NCI-H748 treated with DMSO at 0.1 percent for 48 hours (cell line): Measurements from ENCODE around the gene COL7A1.

Experiments used
- DNase-seq: peaks from one replicate; lab custom pipeline; 2025; lab: John Stamatoyannopoulos, UW

Gene COL7A1

DNA sequence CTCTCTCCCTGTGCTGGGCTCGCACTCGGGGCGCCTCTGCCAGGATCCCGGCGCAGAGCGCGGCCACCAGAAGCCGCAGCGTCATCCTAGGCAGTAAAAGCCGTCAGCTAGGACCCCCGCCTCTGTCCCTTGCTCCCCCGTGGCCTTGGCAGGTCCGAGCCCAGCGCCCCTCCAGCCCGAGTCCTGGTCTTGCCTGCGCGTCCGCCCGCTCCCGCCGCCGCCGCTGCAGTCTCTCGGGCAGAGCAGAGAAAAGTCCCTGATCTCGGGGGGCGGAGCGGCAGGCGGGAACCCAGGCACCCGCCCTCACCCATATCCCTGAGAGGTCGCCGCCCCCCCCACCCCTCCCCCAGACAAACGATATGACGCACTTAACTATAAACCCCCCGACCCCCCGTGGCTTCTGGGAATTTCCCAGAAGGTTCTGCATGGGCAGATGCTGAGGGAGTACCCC is at the start of gene COL7A1:
Gene COL7A1, minus strand, starts transcription at position 255 of the 451 bp plus-strand sequence. Its CDS starts 170 bp downstream, at position 85.
- no peak for DNase-seq

DNA sequence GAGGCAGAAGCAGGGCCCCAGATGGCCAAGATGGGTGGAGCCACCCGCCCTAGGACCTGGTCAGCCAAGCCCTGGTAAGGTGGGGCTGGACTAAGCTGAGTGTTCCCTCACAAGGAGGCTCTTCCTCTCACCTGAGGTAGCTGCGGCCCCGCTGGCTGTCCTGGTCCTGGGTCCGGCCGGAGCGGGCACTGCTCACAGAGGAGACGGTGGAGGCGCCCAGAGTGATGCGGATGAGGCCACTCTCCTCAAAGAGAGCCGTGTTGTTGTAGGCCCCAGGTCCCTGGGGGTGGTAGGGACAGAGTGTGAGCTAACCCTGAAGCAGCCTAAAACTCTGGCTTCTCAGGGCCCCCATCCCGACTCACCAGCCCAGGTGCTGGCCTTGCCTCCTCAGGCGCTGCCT is 47.5 kb upstream of the COL7A1 start:
- no peak for DNase-seq

DNA sequence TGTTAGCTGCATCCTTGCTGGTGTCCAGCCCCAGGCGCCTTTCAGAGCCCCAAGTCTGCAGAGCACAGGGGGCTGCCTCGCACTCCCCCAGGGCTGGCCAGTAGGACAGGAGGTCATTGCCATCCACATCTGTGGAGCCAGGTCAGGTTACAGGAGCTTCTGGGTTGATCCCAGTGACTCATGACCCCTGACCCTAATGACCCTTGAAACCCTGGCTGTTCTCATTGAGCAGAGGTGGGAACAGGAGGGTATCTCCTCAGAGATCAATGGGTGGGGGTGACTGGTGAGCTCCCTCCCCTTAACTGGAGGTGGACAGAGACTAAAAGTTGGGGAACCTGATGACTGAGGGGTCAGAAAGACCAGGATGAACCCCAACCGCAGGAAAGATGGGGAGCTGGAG is 46.3 kb upstream of the COL7A1 start:
- no peak for DNase-seq

DNA sequence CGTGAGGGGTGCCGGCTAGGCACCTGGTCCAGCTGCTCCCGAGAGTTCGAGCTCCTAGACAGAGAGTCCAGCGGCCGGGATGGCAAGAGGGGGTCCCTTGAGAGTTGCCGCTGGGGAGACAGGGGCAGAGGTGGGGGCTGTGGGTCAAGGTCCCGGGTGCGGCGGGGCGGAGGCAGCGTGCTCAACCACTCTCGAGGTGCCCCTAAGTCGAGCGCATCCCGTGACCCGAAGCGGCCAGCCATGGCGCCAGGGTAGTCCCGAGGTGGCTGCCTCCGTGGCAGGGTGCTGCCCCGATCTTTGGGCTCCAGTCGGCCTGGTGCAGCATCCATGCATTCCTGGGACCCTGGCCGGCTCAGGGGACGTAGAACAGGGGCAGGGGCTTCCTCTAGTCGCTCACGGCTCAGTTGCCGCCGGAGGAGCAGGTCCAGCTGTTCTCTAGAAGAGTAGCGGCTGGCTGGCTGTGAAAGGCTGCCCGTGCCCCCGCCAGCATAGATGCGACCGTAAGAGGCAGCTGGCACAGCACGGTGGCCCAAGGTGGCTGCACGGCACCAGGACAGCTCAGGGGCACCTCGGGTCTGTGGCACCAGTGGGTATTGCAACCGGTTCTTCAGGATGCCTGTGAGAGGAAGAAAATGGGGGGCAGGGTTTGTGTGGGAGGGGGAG is 44.9 kb upstream of the COL7A1 start:
- DNase-seq = no peak

DNA sequence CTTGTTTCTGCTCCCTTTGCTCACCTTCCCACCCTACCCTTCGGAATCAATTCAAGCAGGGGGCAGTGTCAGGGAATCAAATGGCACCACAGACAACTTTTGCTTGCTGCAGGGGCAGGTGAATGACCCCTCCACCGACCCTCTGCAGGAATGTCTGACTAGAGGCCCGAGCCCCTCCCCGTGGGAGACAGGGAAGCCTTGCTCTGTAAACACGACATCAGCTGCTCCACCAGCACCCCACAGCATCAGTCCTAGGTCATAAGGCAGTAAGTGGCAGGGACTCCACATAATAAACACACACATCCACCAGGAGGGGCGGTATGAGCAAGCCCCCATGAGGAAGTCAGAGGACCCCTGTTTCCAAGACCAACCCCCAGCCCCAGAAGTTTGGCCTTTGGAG is 42.2 kb upstream of the COL7A1 start:
- no peak for DNase-seq

DNA sequence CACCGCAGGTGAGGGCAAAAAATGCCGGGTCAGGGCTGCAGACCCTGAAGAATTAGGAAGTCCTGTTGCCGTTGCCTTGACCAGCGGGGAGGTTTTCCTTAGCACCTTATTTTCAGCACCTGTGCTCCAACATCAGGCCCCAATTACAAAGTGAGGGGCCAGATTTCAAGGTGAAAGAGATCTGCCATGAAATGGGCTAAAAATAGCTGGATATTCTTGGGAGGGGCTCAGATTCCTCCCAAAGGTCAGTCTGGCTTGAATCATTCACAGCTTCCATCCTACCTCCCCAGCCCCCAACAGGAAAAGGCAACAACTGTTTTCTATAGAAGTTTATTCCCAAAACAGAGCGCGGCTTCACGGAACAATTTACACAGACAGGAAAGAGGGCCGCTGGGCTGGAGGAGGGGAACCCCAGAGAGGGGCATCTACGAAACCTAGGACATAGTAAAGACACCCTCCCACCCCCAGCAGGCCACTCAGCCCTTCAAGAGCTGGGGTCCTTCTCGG is 41.1 kb upstream of the COL7A1 start:
- DNase-seq = no peak

DNA sequence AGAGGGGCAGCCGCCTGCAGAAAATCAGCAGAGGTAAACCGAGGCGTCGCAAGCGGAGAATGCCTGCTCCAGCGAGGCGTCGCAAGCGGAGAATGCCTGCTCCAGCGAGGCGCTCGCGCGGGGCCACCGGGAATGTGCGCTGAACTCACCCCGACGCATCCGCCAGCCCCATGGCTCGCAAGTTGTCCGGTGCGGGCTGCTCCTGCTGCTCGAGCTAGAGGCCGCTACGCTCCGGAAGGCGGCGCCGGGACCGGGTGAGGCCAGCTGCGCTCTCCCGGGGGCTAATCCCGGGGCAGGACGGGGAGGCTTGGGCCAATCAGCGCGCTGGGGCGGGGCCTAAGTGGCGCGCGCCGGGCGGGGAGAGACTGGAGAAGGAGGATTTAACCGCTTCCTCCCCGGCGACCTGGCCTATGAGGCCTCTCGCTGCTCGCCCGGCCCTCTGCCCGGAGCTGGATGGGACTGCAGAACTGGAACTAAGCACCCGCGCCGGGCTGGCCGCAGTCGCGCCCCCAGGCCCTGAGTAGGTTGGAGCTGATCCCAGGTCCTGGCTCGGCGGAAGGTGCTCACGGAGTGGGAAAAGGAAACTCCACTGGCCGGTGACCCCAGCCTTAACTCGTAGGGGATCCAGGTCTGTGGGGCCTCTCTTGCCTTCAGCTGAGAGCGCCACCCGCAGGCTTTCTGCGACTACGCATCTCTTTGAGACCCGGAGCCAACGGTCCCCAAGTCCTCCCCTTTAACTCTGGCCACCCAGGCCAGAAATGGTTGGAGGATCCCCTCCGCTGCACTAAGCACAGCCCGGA is 40.3 kb upstream of the COL7A1 start, which contains the start of gene SLC26A6:
Gene SLC26A6, minus strand, starts transcription at position 240 of the 800 bp plus-strand sequence. Its CDS starts 68 bp downstream, at position 172.
- DNase-seq = peak; percentile 72

DNA sequence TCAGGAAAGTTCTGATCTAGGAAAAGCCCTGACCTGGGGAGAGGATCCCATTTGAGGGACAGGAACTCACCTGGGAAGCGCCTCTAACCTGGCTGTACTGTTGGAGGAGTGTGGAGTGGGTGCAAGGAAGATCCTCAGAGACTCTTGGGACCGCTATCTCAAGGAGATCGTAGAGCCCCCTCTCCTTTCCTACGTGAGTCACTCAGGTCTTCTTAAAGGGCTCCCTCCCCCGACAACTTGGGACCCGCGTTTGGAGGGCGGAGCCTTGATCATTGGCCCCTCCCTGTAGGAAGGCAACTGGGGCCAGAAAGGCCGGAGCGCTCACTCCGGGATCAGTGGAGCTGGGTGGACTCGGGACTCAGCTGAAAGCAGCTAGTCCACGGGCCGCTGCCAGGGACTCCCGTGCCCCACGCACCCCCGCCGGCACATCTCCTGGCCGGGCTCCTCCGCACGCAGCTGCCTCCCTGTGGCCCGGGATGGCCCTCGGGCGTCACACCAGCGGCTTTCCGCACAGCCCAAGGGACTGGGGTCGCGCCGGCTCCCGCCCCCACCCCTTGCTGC is 39.6 kb upstream of the COL7A1 start:
- DNase-seq = no peak

DNA sequence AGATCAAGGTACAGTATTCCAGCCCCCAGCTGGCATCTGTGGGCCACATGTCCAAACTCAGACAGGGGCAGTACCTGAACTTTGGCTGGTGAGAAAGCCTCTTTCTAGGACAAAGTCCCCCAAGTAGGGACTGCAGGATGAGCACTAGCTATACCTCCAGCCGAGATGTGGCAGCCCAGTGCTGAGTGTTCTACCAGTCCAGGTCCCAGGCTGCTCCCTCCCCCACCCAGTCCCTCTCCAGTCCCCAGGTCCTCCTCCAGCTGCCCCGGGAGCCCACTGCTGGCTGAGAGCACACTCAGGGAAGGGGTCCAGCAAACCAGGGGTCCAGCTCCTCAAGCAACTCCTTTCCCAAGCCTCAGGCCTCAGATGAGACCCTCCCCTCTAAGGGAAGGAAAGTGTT is 38.6 kb upstream of the COL7A1 start:
- no peak for DNase-seq

DNA sequence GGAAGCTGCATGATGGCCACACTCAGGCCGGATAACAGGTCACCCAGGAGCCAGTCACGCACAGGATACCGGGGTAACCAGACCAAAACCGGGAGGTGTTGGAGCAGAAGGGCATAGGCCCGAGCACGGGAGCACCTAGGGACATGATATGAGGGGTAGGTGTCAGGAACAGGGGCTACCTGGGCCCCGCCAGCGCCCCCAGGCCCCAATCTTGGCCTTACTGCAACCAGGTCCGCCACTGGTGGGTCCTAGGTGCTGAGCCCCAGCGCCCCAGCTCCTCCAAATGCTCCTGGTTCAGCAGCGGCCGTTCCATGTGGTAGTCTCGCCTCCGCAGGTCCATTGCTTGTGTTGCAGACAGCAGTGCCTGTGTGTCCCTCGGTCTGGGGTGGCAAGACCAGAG is 38.1 kb upstream of the COL7A1 start:
- DNase-seq = no peak

DNA sequence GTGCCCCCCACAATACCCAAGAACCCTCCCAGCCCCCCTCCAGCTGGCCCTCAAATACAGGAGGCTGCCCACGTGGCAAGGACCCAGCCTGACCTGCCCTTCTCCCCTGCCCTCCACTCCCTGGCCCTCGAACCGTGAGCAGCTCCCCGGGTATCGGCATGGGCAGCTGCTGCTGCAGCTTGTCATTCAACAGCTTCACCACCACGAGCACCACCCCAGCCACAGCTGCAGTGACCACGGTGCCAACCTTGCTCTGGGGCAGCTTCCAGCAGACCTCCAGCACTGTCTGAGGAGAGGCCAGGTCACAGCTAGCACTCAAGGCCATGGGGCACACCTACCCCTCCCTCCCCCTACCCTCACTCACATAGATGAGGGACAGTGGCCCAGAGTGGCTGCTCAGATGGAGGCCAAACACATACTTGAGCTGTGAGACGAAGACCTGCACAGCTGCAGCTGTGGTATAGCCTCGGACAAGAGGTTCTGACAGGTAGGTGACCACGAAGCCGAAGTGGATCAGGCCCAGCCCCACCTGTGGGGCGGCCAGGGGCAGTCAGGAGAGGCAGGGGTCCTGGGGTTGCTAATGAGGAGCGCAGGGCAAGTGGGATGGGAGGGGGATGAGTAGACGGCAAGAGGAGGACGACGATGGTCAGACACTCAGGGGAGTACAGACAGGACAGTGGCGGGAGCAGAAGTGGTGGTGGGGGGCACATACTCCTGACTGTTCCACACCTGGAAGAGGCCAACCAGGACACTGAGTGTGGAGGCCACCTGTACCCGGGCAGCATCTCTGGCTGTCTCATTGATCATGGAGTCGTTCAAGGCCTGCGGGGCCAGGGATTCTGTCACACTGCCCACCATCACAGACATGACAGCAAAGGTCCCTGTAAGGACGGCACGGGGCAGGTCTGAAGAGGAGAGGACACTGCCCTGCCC is 36.7 kb upstream of the COL7A1 start:
- DNase-seq = no peak

DNA sequence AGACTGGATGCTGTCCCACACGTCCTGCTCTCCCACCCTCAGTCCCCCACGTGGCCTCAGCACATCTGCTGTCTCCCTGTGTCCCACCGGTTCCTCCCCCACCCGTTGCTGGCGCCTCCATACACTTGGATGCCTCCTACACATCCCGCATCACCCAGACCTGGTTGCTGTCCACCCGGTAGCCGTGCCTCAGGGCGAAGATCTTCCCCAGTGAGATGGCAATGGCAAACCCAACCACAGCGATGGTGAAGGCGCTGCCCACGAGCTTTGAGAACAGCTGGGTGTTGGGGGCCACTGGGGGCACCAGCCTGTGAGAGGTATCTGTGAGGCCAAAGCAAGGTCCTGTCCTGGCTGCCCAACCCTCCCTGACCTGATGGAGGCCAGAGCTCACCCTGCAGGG is 35.7 kb upstream of the COL7A1 start:
- DNase-seq = no peak

DNA sequence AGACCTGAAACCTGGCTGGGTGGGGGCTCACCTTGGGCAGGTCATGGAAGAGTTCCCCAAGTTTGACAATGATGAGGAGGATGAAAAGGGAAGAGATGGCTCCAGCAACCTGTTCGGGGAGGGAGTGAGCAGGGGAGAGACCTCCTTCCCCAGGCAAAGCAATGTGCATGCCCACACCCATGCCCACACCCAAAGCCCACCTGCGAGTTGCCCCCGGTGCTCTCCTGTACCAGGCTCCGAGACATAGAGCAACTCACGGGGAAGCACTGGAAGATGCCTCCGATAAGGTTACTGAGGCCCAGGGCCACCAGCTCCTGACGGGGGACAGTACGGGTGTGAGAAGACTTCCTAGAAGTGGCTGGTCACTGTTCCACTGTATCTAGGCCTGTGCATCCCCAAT is 35.3 kb upstream of the COL7A1 start:
- DNase-seq = no peak

DNA sequence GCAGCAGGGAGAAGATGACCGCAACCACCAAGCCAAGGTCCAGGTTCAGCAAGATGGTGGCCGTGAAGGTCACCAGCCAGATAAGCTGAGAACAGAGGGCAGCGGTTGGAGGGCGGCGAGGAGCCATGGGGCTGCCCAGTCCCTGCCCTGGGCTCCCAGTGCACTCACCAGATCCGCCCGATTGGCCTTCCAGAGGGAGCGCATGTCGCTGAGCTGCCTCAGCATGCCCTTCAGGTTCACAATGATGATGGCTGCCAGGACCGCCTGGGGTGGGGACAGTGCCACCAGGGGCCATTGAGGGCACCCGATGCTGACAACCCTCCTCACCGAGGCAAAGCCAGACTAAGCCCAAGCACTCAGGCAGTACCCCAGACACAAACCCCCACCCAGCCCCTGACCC is 34.8 kb upstream of the COL7A1 start:
- no peak for DNase-seq

DNA sequence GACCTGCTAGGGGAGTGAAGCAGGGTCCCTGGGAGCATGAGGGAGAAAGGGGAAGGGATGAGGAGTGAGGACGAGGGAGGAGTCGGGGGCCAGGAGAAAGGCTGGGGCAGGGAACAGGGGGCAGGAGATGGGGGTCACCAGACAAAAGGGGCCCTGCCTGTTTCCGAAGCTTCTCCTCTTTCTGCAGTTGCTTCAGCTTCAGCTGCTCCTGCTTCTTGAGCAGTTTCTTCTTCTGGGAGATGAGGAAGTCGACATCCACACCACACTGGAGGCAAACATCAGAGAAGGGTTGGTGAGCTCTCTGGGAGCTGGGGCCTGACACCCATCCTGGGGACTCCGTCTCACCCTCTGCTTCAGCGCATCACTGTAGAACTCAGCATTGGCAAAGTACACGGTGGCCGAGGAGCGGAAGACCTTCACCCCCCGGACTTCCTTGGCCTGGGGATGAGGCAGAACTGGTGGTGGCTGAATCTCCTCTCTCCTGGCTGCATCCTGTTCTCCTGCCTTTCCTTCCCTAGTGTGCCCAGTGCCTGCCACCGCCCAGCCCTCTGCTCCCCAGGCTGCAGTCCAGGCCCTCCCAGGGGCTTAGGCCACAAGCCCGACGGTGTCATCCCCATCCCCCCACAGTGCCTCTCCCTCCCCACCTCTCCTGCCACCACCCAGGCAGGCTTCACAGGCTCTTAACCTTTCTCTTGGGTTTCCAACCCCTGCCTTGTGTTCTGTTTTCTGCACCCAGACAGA is 33.3 kb upstream of the COL7A1 start:
- no peak for DNase-seq

DNA sequence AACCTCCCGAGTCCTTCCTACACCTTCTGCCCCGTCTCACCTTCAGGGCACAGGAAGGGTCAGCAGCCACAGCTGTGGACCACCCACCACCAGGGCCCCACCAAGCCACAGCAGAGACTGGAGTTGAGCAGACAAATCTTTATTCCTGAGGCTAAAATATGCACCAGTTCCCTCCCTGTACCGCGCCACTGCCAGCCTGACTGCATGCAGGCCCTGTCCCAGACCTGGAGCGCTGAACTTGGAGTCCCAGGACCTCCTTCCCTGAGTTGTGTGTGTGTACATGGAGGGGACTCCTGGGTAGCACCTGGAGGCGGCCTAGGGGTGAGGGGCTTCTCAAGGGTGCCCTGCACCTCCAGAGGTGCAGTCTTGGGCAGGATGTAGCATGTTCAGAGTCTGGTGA is 30.5 kb upstream of the COL7A1 start:
- DNase-seq = no peak

DNA sequence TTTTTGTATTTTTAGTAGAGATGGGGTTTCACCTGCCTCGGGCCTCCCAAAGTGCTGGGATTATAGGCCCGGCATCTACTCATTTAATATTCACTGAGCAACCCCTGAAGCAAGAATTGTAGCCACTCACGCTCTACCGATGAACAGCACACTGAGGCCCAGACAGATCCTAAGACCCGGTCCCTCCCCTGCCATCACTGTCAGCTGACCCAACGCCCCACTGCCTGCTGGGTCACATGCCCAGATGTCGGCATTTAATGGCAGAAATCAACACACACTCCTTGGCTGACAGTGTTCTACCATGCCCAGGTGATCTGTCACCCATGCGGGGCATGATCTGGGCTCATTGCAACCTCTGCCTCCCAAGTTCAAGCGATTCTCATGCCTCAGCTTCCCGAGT is 29.6 kb upstream of the COL7A1 start:
- DNase-seq = no peak

DNA sequence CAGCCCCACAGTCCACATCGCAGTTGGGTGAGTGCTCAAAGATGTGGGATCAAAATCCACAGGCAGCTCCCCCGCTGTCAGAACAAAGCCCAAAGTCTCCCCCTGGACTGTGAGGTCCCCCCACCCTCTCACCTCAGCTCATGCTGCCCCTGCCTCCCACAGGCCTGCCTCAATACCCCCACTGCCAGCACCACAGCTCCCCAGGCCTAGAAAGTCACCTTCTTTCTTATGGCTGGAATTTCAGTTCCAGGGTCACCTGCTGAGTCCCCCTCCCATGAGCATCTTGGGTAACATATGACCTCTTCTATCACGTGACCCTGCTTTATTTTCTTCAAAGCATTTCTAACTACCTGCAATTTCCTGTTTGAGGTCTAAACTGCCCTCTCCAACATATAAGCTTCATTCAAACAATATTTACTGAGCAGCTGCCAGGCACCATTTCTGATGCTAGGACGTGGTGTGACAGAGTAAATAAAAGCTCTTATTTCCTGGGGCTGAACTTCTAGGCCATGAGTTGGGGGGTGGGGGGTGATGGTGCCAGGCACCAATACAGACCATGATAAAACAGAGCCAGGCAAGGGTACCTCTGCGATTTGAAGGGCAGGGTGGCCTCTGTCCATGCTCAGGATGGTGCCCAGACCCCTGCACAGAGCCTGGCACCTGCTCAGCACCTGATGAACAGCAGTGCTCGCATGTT is 28.9 kb upstream of the COL7A1 start:
- DNase-seq = peak; percentile 75

DNA sequence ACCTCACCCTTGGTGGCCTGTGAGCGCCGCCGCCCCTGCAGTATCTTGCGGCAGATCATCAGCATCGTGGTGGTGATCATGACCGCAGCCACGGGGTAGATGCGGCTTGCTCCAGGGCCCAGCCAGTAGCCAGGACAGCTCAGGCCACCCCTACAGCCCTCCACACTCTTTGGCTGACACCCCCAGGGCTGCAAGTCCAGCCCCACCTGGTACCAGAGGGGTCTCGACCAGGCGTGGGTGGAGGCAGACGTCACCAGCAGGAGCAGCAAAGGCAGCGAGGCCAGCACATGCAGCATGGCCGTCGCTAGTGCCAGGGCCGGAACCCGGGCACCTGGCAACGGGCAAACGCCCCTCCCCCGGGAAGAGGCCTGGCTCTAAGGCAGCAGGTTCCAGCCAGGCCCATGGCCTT is 26.3 kb upstream of the COL7A1 start, which contains the start of gene TMEM89:
Gene TMEM89, minus strand, starts transcription at position 309 of the 409 bp plus-strand sequence. Its CDS starts 13 bp downstream, at position 296.
- no peak for DNase-seq
